ENCODE measurements around the gene PPP2R2C.

PPP2R2C gene

DNA sequence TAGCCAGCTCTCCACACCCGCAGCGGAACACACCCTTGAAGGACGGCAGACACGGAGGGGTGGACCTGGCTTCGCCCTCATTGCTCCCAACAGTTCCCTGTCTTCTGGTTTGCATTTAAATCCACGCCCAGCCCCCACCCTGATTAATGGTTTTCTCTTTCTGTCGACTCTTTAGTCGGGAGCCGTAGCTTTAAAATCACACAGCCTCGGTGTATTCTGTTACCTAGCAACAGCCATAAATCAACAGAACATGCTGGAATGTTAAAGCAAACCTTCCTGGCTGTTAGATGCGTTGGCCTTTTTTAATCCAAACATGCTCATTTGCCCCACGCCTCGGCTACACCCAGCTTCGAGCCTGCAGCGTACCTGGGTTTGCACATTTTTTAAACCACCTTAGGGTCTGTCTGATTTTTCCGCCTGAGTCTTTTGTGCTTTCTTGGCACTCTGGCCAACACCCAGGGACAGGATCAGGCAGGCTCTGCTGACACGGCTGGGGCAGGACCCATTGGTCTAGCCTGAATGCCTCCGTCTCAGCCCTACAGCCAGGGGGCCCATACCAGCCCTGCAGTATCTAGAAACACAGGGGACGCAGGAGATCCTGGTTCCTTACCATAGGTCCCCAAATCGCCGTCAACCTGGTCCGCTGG is 21.4 kb upstream of the PPP2R2C start:
- DNase-seq, result no peak

DNA sequence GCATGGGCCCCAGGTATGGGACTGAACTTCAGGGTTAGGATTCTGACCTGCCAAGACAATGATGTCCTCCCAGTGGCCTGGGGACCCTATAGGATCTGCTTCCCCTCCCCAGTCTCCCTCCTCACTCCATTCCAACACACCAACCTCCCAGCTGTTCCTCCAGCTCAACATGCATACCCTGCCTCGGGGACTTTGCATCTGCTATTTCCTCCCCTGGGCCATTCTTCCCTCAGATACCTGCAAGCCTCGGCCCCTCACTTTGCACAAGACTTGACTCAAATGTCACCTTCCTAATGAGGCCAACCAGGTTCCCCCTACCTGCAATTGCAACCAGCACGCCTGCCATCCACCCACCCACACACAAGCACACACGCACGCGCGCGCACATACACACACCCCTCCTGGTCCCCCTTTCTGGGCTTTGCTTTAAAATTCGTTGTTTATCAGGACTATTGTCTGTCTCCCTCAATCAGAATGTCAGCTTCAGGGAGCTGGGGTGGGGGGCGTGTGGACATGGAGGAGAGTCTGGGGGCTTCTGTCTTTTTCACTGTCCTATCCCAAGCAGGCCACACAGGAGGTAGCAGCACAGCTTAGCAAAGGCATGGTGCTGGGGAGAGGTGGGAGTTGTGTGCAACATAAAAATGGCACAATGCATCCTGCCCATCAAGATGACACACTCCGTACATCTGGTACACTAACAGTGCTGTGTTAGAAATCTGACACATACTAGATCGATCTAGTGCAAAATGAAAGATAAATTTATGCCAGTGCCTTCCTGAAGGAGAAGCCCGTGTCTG is 20.6 kb upstream of the PPP2R2C start:
- DNase-seq, result no peak

DNA sequence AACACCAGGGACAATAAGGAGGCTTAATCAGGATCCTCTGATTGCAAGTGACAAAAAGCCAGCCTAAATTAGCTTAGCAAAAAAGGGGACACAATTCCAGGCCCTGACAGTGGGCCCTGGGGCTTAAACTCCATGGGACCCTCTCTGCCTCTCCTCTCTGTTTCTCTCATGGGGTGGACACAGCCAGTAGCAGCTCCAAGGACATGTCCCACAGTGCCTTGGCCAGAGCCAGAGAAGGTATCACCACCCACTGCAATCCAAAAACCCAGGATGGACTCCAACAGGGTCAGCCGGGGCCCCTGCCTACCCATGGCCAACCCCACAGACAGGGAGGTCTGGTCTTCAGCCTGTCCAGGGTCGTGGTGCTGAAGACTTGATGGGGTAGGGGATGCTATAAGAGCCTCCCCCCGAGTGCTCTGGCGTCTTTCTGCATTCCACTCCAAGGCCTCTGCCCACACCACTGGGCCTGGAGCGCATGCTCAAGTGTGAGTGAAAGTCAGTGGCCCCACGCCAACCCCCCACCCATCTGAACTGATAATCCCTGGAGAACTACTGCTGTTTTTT is 19.7 kb upstream of the PPP2R2C start:
- DNase-seq, result no peak

DNA sequence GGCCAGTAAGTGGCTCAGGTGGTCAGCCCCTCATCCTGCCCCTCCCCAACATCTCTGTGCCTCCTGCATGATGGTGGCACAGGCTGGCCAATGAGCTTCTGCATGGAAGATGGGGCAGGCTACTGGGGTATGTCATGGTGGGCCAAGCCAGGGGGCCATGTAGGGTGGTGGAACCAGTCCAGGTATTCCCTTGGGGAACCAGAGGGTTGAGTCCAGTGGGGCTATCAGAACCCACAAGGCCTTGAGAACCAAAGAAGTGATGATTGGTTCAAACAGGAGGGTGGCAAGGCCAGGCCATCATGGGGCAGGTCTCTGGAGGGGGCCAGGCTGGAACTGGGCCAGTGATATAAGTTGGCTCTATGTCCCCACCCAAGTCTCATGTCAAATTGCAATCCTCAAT is 18.8 kb upstream of the PPP2R2C start:
- DNase-seq, result no peak

DNA sequence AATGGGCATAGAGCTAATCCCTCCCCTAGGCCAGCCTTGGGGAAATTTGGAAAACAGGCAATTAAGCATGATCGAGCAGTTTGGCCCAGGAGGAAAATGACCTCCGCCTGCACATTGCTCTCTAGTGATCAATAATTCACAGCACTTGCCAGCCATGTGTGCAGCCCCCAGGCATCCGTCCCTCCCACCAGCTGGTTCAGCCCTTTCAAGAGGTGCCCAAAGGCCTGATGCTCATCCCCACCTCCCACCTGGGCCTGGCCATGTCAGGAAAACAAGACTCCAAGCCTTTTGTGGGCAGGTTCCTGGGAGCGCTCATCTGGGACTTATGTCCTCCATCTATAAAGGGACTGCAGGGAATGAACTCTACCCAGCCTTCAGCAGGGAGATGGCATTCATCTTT is 17.5 kb upstream of the PPP2R2C start:
- no peak for DNase-seq

DNA sequence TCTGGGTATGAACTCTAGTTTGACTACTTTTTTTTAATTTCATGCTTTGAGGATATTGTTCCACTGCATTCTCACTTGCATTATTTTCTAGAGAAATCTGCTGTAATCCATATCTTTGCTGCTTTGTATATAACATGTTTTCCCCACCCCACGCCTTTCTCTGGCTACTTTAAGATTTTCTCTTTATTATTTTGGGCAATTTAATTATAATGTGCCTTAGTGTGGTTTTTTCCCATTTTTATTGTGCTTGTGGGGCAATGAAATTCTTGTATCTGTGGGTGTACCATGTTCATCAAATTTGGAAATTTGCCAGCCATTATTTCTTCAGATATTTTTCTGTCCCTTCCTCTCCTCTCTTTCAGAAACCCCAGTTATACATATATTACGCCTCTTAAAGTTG is 15.1 kb upstream of the PPP2R2C start:
- no peak for DNase-seq

DNA sequence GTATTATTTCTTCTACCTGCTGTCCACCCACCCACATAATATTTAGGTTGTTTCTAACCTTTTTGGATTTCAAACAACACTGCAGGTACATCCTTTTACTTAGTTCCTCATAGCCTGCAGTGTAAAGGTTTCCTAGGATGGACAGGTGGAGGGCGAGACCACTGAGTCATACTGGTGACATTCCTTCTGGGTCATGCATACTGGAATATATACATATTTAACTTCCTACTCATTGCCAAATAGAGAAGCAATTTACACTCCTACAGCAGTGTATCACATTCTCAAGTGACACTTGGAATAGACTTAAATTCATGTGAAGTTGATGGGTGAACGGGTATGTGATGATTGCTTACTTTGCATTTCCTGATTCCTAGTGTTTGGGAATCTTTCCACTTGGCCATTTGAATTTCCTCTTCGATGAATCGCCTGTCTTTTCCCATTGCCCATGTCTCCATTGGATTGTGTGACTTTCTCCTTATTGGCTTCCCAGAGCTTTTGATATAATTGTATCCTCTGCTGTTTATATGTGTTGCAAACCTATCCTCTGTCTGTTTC is 8.2 kb upstream of the PPP2R2C start:
- DNase-seq, result peak; percentile 26

DNA sequence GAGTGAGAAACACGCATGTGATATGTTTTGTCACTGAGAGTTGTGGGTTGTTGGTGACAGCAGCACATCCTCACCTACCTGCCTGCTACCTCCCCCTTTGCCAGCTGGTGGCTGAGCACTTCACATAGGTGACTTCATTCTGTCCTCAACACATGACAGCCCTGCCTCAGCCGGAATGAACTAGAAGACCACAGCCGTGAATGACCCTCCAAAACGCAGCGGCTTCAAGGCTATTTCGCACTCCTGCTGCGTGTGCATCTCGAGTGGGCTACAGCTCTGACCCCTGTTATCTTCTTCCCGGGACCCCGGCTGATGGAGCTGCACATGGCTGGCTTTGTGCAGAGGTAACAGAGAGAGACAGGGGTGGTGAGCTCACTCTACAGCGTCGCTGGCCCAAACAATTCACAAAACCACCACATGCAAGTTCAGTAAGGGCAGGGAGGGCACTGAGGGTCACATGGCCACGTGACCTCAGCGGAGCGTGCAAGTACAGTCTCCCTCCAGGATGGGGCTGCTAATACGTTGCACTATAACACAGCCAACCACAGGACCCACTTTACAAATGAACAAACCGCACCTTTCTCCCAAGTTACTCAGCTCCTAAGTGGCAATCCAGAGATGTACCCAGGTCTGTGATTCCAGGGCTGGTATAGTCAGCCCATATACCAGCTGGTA is 6.3 kb upstream of the PPP2R2C start:
- DNase-seq, result no peak

DNA sequence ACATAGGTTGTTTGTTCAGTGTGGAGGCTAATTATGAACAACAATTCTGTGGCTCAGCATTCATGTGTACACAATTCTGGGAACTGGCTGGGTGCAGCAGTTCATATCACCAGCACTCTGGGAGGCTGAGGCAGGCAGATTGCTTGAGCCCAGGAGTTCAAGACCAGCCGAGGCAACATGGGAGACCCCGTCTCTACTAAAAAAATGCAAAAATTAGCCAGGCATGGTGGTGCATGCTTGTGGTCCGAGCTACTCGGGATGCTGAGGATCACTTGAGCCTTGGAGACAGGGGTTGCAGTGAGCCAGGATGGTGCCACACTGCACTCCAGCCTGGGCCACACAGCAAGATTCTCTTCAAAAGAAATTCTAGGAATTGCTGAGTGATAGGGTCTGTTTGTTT is 4.5 kb upstream of the PPP2R2C start:
- no peak for DNase-seq

DNA sequence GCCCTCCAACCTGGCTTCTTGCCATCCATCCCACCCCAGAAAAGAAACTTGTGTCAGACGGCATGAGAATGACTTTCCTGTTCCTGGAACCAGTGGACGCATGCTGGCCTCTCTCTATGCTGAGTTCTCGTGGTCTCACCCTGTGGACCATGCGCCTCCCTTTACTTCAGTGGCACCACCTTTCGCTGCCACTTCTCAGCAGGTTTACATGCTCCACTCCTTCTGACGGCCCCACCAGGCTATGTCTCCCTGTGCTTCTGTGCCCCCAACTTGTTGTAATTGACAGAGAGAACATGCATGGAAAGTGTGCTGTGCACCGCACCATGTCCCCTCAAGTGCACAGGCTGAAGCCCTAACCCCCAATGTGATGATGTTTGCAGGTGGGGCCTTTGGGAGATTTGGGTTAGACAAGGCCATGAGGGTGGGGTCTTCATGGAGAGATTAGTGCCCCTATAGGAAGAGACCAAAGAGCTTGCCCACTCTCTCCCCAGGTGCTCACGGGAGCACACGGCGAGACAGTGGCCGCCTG is 3.1 kb upstream of the PPP2R2C start:
- no peak for DNase-seq

DNA sequence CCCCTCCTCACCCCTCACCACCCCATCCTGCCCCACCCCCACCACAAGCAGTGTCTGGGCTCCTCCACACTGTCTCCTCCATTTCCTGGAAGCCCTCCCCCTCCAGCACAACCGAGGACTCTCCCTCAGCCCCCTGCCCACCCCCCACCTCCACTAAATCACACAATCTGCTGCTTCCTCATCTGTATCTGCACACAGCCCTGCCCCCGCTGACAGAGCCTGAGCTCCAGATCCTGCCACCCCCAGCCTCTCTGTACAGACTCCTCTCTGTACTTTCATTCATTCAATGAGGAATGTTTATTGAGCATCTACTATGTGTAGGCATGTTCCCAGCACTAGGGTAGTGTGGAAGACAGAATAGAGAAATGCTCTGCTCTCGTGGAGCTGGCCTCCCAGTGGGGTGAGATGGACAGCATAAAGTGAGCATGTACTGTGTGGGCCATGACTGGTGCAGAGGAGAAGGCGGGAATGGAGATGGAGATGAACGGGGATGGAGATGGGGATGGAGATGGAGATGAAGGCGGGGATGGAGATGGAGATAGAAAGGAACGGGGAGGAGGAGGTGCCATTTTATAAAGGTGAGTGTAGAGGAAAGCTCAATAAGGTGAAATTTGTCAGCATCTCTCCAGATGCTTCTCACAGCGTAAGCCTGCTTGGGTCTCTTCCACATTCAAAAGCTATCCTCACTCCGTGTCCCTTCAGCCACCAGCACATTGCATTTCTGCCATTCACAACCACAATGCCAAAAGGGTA is 2.5 kb upstream of the PPP2R2C start:
- DNase-seq, result no peak

DNA sequence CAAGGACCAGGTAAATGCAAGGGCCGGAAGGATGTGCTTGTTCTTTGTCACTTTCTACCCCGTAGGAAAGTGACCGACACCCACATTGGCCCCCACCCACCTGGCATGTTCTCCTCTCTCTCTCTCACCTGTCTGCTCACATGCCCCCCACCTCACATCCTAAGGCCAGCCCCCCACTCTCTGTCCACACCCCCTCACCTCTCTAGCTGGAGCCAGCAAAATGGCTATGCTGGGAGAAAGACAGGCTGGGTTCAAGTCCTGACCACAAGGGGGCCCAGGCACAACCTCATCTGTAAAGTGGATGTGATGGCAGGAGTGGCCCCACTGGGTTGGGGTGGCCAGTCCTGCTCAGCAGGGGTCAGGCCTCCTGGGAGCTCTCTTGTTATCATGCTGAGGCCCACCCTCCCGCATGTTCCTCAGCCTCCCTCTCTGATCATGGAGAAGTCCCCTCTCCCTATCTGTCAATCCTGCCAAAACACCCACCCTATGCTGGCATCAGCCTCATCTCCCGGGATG is 1.7 kb upstream of the PPP2R2C start:
- DNase-seq, result no peak

DNA sequence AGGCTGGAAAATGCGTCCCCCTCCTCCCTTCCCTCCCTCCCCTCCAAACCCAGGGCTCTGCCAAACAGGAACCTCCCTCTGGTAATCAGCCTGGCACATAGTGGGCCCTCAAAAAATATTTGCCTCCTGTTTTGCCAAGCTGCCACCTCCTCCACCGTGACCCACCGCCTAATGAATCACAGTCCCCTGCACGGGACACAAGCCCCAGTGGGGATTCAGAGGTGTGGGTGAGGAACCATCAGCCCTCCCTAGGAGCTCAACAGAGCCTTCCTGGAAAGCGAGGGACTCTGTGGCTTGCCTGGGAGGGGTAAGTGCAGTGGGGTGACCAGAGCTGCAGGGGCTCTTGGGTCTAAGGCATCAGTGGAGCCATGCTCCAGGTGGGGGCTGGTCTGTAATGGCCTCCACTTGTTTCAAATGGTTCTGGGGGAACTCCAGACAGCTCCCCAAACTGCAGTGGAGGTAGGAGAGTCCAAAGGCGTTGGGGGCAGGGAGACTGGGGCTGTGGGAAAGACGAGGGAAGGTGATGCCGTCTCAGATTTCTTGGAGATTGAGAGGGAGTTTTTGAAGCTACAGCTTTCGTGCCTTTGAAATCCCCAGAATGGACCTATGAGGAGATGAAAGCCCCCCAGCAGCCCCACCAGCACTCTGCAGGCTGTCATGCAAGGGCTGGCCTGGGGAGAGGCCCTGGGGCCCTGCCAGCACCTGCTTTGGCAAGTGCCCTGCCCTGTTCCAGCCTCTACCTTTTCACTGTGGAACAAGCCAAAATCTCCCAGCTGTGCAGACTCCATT is 1.0 kb upstream of the PPP2R2C start:
- DNase-seq, result no peak

DNA sequence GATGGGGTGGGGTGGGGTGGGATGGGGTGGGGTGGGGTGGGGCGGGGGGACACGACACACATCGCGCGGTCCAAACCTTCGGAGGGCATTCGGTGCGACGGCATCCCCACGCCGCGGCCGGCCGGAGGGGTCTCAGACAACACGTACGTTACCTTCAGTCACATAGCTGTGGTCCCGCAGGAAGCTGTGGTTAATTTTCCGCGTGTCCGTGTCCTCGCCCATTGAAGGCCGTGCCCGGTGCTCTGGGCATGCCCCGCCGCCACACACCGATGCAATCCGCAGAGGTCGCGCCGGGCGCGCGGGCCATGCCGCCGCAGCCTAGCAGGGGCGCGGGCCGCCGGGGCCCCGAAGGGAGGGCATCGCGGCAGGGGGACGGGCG is 417 bp downstream of the PPP2R2C start:
- no peak for DNase-seq

DNA sequence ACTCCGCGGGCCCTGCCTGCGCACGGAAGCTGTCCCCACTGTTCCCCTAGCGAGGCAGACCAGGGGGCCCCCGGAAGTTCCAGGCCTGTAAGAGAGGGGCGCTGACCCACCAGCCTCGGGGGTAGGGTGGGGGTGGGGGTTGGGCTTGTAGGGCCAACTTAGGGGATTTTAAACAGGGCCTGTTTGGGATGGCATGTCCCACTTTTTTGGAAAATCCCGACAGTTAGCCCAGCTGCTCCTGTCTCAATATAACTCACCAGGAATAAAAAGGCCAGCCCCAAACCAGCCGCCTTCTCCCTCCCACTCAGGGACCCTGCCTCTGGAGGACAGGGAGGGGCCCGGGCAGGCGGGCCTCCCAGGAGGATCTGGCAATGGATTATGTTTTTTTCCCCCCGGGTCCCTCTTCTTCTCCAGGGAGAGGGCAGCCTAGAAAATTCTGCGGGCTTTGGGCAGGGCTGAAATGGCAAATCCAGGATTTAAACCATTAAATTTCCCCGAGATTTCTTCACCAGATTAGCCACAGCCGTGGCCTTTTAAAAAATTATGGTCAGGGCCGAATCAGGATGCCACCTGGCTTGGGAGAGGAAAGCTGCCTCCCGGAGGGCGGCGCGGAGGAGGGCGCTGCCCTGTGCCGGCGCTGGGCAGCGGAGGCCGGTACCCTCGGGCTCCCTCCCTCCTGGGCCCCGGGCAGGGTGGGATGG is 957 bp downstream of the PPP2R2C start:
- DNase-seq, result no peak

DNA sequence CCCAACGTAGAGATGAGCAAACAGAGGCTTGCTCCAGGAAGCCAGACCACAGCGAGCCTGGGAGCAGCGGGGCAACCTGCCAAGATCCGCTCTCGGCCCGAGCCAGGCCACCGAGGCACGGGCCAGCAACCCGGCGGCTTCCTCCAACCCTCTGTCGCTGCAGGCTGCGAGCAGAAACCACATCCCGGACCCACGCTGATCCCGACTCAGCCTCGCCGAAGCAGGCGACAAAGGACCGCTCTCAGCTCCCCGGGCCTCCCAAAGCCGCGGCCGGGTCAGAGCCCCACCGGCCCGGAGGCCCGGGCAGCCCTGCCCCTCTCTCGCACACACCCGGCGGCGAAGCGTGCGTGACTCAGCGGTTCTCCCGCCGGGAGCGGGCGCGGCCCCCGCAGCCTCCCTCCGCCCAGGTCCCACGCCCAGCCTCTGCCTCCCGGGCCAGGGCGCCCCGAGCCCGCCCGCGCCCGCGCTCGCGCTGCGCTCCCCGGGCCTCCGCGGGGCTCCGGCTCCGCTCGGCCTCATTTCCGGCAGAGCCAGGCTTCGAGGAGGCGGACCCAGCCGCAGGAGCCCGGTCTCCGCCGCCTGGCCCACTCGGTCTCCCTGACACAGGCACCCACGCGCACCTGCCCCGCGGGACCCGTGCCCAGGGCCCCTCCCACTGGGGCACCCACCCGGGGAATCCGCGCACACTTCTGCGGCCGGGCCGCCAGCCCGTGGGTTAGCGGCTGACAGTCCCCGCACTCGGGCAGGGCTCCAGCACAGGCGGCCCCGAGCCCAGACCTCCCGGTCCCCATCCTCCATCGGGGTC is 1.7 kb downstream of the PPP2R2C start:
- peak; percentile 60 for DNase-seq

DNA sequence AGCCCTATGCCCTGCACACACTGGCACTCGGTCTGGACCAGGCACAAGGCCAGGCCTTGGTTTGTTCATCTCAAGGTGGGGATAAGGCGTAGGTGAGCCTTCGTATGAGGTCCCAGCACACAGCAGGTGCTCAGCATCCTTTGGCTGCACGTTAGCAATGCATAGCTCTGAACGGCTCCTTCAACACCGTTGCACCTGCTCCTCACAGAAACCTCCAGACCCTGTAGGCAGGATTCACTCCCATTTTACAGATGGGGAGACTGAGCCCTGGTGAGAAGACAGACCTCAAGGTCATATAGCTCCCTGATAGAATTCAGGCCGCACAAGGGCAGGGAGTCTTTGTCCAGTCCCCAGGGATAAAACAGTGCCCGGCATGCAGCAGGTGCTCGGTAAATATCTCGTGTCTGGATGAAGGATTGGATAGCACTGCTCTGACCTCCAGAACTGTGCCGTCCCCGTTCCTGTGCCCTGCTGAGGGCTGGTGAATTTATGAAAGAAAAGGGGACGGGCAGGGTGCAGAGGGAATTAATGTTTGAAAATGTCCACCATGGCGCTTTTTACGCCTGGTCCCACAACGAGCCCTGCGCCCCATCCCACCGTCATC is 2.4 kb downstream of the PPP2R2C start:
- DNase-seq, result no peak

DNA sequence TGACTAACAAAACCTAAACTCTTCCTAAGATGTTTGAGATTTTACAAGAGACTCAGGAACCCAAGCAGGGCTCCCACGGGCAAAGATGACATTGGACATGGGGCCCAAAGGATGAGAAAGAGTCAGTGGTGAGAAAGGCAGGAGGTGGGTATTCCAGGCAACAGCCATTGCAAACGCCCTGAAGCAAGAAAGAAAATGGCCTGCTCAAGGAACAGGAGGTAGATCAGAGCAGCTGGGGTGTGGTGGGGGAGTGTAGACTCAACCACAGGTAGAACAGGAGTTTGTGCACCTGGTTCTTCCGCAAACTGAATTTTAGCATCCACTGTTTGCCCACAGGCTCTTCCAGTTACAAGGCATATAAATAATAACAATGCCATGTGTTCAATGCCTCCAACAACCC is 3.3 kb downstream of the PPP2R2C start:
- no peak for DNase-seq

DNA sequence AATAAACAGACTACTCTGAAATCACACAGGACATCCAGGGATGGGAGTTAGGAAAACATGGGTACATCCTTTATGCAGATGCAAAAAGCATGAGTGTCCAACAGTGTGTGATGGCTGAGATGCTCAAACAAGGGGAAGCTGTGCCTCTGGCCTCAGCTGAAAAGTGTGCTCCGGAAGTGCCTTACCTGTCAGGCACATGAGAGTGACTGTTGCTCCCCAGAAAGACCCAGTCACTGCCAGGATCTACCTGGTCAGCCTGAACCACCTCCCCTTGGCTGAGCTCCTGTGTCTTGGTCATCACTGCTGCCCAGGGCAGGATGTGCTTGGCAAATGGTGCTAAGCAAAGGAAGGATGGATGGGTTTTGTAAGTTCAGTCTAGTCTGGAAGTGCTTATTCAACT is 4.0 kb downstream of the PPP2R2C start:
- no peak for DNase-seq

DNA sequence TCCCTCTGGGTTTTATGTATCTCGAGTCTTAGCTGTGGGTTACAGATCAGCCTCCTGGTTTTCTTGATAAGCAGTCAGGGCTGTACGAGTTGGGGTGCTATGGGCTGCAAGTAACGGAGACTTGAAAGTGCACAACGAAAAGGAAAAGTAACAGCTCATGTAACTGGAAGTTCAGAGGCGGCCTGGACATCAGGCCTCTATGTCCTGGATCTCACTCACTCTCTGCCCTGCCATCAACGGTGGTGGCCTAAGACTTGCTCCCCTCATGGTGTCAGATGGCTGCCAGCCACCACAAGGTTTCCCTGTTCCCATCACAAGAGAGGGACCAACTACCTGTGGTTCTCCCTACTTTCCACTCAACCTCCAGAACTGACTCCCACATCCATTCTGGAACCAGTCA is 4.8 kb downstream of the PPP2R2C start:
- no peak for DNase-seq

Data from NCI-H226 (cell line).